Esophagus (tissue), 2 donors: ENCODE results near the gene FUT8. TPM values are rescaled to one million over a fixed set of nuclear protein-coding genes. Genes with fewer than 3 reads are reported as not detected.
"Not testable (repeated sequence)": the region's sequence is repeated elsewhere in the genome, so short reads cannot be mapped to it uniquely, and the experiment has no call there.

ENCODE experiments used
- H3K27ac ChIP-seq, 2 donors: one replicate each; pipeline ENCODE4 v1.5.1; 2013; ENCODE audit warnings: low read depth in 2 of 2, mild to moderate bottlenecking in 2 of 2, inconsistent platforms in 1 of 2, low read length in 1 of 2, moderate library complexity in 1 of 2
- H3K27me3 ChIP-seq, 2 donors: one replicate each; pipeline ENCODE4 v1.6.1; 2013; ENCODE audit warnings: low read length in 2 of 2, control low read depth in 1 of 2, mild to moderate bottlenecking in 1 of 2; ENCODE audit not compliant: insufficient read depth in 2 of 2, control insufficient read depth in 1 of 2
- H3K36me3 ChIP-seq, 2 donors: one replicate each; pipeline ENCODE4 v1.6.1; 2013; ENCODE audit warnings: low read length in 1 of 2; ENCODE audit not compliant: control insufficient read depth in 2 of 2, insufficient read depth in 2 of 2
- H3K4me1 ChIP-seq, 2 donors: one replicate each; pipeline ENCODE4 v1.6.1; 2013; ENCODE audit warnings: low read length in 1 of 2; ENCODE audit not compliant: control insufficient read depth in 2 of 2, insufficient read depth in 2 of 2
- H3K4me3 ChIP-seq, 2 donors: one replicate each; pipeline ENCODE4 v1.5.1; 2013; ENCODE audit warnings: low read length in 2 of 2, mild to moderate bottlenecking in 2 of 2, low read depth in 1 of 2, moderate library complexity in 1 of 2
- H3K9me3 ChIP-seq, 2 donors: one replicate each; pipeline ENCODE4 v1.6.1; 2013; ENCODE audit warnings: mild to moderate bottlenecking in 2 of 2, low read depth in 1 of 2, low read length in 1 of 2, moderate library complexity in 1 of 2; ENCODE audit not compliant: control insufficient read depth in 2 of 2, insufficient read depth in 1 of 2
- WGBS, 2 donors: extraction: QIAGEN DNeasy Blood & Tissue Kit; methylation state at CpG; one replicate each; pipeline ENCODE4 v1.1.7; 2013; 5-methylcytosine and 5-hydroxymethylcytosine counted together
- polyA plus RNA-seq, 2 donors: library from polyadenylated mRNA; stranded (reverse); fragments of 200-250 nt; gene quantifications; one replicate each; pipeline ENCODE4 v1.2.3, GENCODE V29; 2013
- donor health status: healthy with polysubstance abuse.
- donor health status: Bipolar disorder and iron deficiency.

Gene FUT8
- polyA plus RNA-seq, 2 donors = 2.5 to 3.4 TPM

GRCh38 chr14:65426902-65427301, 14.4 kb downstream of the FUT8 start:
- not testable (repeated sequence) for H3K36me3 ChIP-seq, H3K27me3 ChIP-seq, H3K4me3 ChIP-seq, H3K27ac ChIP-seq, H3K9me3 ChIP-seq, H3K4me1 ChIP-seq
- WGBS, 2 donors = 95 to 98% methylated on average over 12 of the region's 12 CpGs

GRCh38 chr14:65428691-65429090, 16.2 kb downstream of the FUT8 start:
- no peaks in the 10 kb centered on the region for H3K27me3 ChIP-seq
- H3K4me1 ChIP-seq = no peaks in the 10 kb centered on the region
- 94% methylated on average over 2 of the region's 2 CpGs for WGBS, 2 donors
- no peak overlapping the region for H3K4me3 ChIP-seq
- no peaks in the 10 kb centered on the region for H3K36me3 ChIP-seq
- no peak overlapping the region for H3K27ac ChIP-seq
- no peaks in the 10 kb centered on the region for H3K9me3 ChIP-seq

GRCh38 chr14:65429757-65430156, 17.2 kb downstream of the FUT8 start:
- H3K36me3 ChIP-seq = no peaks in the 10 kb centered on the region
- no peaks in the 10 kb centered on the region for H3K4me1 ChIP-seq
- 96 to 98% methylated on average over 5 of the region's 5 CpGs for WGBS, 2 donors
- H3K4me3 ChIP-seq = no peak overlapping the region
- H3K9me3 ChIP-seq = no peaks in the 10 kb centered on the region
- H3K27ac ChIP-seq = no peak overlapping the region
- no peaks in the 10 kb centered on the region for H3K27me3 ChIP-seq

DNA sequence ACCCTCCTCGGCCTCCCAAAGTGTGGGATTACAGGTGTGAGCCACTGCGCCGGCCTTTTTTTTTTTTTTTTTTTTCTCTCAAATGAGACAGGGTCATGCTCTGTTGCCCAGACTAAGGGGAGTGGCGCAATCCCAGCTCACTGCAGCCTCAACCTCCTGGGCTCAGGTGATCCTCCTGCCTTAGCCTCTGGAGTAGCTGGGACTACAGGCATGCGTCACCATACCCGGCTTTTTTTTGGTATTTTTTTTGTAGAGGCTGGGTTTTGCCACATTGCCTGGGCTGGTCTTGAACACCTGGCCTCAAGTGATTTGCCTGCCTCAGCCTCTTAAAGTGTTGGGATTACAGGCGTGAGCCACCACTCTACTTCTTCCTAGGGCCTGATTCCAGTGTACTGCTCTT, 18.7 kb downstream of the FUT8 start:
- Histone ChIP-seq H3K27me3 (no peaks in the 10 kb centered on the region), H3K4me3 (no peak overlapping the region), H3K9me3 (no peaks in the 10 kb centered on the region), H3K36me3 (peaks cover 0 to 4% of the 10 kb centered on the region in 2 donors), H3K4me1 (no peaks in the 10 kb centered on the region), H3K27ac (no peak overlapping the region)
- WGBS, 2 donors = 96 to 97% methylated on average over 7 of the region's 7 CpGs

- Histone ChIP-seq H3K9me3 (no peaks in the 10 kb centered on the region), H3K36me3 (peaks cover 0 to 4% of the 10 kb centered on the region in 2 donors), H3K27me3 (no peaks in the 10 kb centered on the region), H3K4me3 (no peak overlapping the region), H3K4me1 (no peaks in the 10 kb centered on the region), H3K27ac (no peak overlapping the region)
- 66 to 74% methylated on average over 1 of the region's 1 CpG for WGBS, 2 donors
Measured at GRCh38 chr14:65431951-65432350, 19.4 kb downstream of the FUT8 start.

GRCh38 chr14:65432361-65432948, 19.9 kb downstream of the FUT8 start:
- Histone ChIP-seq H3K4me1 (no peaks in the 10 kb centered on the region), H3K9me3 (no peaks in the 10 kb centered on the region), H3K4me3 (no peak overlapping the region), H3K36me3 (peaks cover 0 to 4% of the 10 kb centered on the region in 2 donors), H3K27me3 (no peaks in the 10 kb centered on the region), H3K27ac (no peak overlapping the region)
- WGBS, 2 donors = 89 to 91% methylated on average over 6 of the region's 6 CpGs

GRCh38 chr14:65433157-65433556, 20.6 kb downstream of the FUT8 start:
- Histone ChIP-seq H3K4me3 (no peak overlapping the region), H3K27me3 (no peaks in the 10 kb centered on the region), H3K4me1 (no peaks in the 10 kb centered on the region), H3K36me3 (peaks cover 0 to 4% of the 10 kb centered on the region in 2 donors), H3K9me3 (no peaks in the 10 kb centered on the region), H3K27ac (no peak overlapping the region)
- 92 to 94% methylated on average over 2 of the region's 2 CpGs for WGBS, 2 donors

- Histone ChIP-seq H3K27me3 (no peaks in the 10 kb centered on the region), H3K4me1 (no peaks in the 10 kb centered on the region), H3K27ac (no peak overlapping the region), H3K9me3 (no peaks in the 10 kb centered on the region), H3K4me3 (no peak overlapping the region), H3K36me3 (peaks cover 0 to 4% of the 10 kb centered on the region in 2 donors)
- WGBS, 2 donors = 79 to 90% methylated on average over 2 of the region's 2 CpGs
Measured at GRCh38 chr14:65433646-65434045, 21.1 kb downstream of the FUT8 start.

DNA sequence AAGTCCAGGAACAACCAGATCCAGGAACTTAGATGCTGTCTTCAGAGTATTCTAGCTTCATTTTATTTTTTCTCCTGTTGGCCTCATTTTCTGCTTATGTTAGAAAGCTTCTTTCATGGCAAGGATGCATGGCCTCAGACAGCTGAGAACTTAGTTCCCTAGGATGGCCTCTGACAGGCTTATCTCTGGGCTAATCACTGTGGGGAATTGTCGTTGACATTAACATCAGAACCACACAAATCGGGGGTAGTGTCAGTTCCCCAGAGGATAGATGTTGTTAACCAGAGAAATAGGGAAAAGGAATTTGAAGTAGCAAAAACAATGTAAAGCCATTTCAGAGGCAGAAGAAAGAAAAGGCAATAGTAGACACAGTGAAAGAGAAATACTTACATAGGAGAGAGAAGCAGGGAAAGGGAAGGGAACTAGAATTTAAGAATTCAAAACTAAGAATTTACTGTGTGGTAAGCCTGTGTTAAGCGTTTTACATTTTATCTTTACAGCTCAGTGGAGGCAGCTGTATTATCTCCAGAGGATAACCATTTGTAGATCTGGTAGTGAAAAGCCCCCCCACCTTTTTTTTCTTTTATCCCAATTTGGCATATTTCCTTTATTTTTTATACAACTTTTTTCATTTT, 21.8 kb downstream of the FUT8 start:
- Histone ChIP-seq H3K27me3 (no peaks in the 10 kb centered on the region), H3K27ac (no peak overlapping the region), H3K9me3 (no peaks in the 10 kb centered on the region), H3K4me1 (no peaks in the 10 kb centered on the region), H3K36me3 (peaks cover 0 to 4% of the 10 kb centered on the region in 2 donors), H3K4me3 (no peak overlapping the region)
- 52 to 59% methylated on average over 3 of the region's 3 CpGs for WGBS, 2 donors
